Measurements from ENCODE around the gene ARID1B.

DNA sequence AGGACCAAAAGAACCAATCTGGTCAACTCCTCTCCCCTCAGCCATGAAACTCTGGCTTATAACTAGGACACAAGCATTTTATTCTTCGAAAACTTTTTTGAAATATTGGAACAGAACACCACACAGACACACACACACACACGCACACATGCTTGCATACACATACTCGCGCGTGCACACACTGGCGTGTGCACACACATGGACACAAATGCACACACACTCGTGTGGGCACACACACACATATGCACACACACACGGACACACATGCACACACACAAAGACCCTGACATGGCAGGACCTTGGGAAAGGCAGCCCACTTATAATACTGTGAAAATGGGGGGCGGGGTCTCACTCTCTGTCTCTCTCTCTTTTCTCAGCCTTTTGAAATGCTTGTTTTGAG, 482.3 kb downstream of the ARID1B start:
- TF ChIP-seq, protein P1, sequence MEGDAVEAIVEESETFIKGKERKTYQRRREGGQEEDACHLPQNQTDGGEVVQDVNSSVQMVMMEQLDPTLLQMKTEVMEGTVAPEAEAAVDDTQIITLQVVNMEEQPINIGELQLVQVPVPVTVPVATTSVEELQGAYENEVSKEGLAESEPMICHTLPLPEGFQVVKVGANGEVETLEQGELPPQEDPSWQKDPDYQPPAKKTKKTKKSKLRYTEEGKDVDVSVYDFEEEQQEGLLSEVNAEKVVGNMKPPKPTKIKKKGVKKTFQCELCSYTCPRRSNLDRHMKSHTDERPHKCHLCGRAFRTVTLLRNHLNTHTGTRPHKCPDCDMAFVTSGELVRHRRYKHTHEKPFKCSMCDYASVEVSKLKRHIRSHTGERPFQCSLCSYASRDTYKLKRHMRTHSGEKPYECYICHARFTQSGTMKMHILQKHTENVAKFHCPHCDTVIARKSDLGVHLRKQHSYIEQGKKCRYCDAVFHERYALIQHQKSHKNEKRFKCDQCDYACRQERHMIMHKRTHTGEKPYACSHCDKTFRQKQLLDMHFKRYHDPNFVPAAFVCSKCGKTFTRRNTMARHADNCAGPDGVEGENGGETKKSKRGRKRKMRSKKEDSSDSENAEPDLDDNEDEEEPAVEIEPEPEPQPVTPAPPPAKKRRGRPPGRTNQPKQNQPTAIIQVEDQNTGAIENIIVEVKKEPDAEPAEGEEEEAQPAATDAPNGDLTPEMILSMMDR (conservative IDR thresholded peaks at IDR 0.05; ENCODE audit: low read depth, low read length), result no peak
- TF ChIP-seq EZH2 (IDR thresholded peaks at IDR 0.05; ENCODE audit: low read length, unreplicated experiment) (no peak), EZH2phosphoT487 (IDR thresholded peaks at IDR 0.05; ENCODE audit: borderline replicate concordance, low read length) (no peak)
